VCaP (cell line): ENCODE data around the gene GVQW3.

Experiments used
- H3K27ac ChIP-seq: fragments of 450-650 bp; 2 replicates; pipeline ENCODE4 v1.5.1; 2017
- CTCF ChIP-seq: fragments of 450-650 bp; conservative IDR thresholded peaks from 2 replicates; pipeline ENCODE4 v1.5.1; 2017; ENCODE audit warnings: mild to moderate bottlenecking, moderate library complexity

The GVQW3 gene

GRCh38 chr11:76424891-76425290, 43.8 kb downstream of the GVQW3 start:
- no peak overlapping the region for H3K27ac ChIP-seq
- no peak for TF ChIP-seq CTCF

- no peak overlapping the region for H3K27ac ChIP-seq
- TF ChIP-seq CTCF: no peak
Measured at GRCh38 chr11:76426660-76427059, 45.5 kb downstream of the GVQW3 start.

GRCh38 chr11:76436020-76436419, 54.9 kb downstream of the GVQW3 start:
- TF ChIP-seq CTCF: no peak
- no peak overlapping the region for H3K27ac ChIP-seq

GRCh38 chr11:76443268-76443980, 62.3 kb downstream of the GVQW3 start:
- no peak for TF ChIP-seq CTCF
- peak overlapping the region; percentile 93 for H3K27ac ChIP-seq

GRCh38 chr11:76444065-76444383, 62.9 kb downstream of the GVQW3 start:
- peak overlapping the region; percentile 93 for H3K27ac ChIP-seq
- no peak for TF ChIP-seq CTCF

GRCh38 chr11:76444384-76445120, 63.4 kb downstream of the GVQW3 start, which contains the start of gene EMSY:
TSS of gene EMSY (plus strand) at chr11:76445018. CDS start at chr11:76446939, 1,921 bp downstream.
- no peak for TF ChIP-seq CTCF
- peak within 1 kb of the TSS; percentile 93 for H3K27ac ChIP-seq

GRCh38 chr11:76445121-76446084, 64.3 kb downstream of the GVQW3 start:
- TF ChIP-seq CTCF: peak; percentile 23; the same call in 1 of the 2 replicates
- peak overlapping the region; percentile 93 for H3K27ac ChIP-seq
